C4-2B (cell line): Measurements from ENCODE around the gene APOE.

Experiments used
- CTCF ChIP-seq: fragments of 450-650 bp; conservative IDR thresholded peaks from 2 replicates; pipeline ENCODE4 v1.5.1; 2017; ENCODE audit warnings: mild to moderate bottlenecking
- ZFX ChIP-seq: fragments of 450-650 bp; IDR thresholded peaks from 2 replicates; pipeline ENCODE4 v1.6.1; 2017

GRCh38 chr19:44865196-44865767, 40.3 kb upstream of the APOE start:
- TF ChIP-seq CTCF (no peak), ZFX (no peak)
